SK-N-SH (cell line): ENCODE measurements around the gene ZFYVE9. TPM values are rescaled to one million over a fixed set of nuclear protein-coding genes. Genes with fewer than 3 reads are reported as not detected.

Experiments
- CTCF ChIA-PET: fragments of 300-600, 350-600 bp; formaldehyde crosslinking; extraction: SDS; loops from one replicate; lab custom pipeline; 2021; lab: Yijun Ruan, JAX
- POLR2A ChIA-PET: fragments of 350-600 bp; sonication (Branson Sonifier 250); formaldehyde crosslinking; extraction: SDS; loops from one replicate; lab custom pipeline; 2020; ENCODE audit warnings: antibody characterized with exemption, inconsistent platforms; lab: Yijun Ruan, JAX
- DNase-seq: peaks from one replicate; pipeline ENCODE4 v3.0.0; 2012
- H2AFZ ChIP-seq: fragments of 200-600 bp; sonication (generic); 2 replicates; pipeline ENCODE4 v1.8.1; 2016; ENCODE audit warnings: antibody characterized with exemption, mild to moderate bottlenecking, low read depth
- H3F3A ChIP-seq: fragments of 200-600 bp; sonication (generic); replicated peaks from 2 replicates; pipeline ENCODE3; 2016; ENCODE audit warnings: antibody characterized with exemption, mild to moderate bottlenecking; ENCODE audit not compliant: insufficient read depth
- H3K27ac ChIP-seq, 2 experiments: fragments of 200-500 bp in 1 of 2; fragments of 200-600 bp in 1 of 2; sonication (Bioruptor generic) in 1 of 2; sonication (generic), shearing (Covaris generic) in 1 of 2; 2 replicates each; pipeline versions ENCODE4 v1.5.1 to v1.6.1; 2014 to 2016; ENCODE audit warnings: low read depth in 2 of 2, inconsistent platforms in 1 of 2, low read length in 1 of 2, mild to moderate bottlenecking in 1 of 2, mixed read lengths in 1 of 2
- H3K27me3 ChIP-seq: fragments of 200-600 bp; sonication (generic), shearing (Covaris generic); 2 replicates; pipeline ENCODE4 v1.6.1; 2016; ENCODE audit warnings: mixed run types; ENCODE audit not compliant: insufficient read depth
- H3K36me3 ChIP-seq, 2 experiments: fragments of 200-500 bp in 1 of 2; fragments of 200-600 bp in 1 of 2; sonication (Bioruptor generic) in 1 of 2; sonication (generic) in 1 of 2; replicated peaks in 1 of 2; 2 replicates each; pipeline versions ENCODE3 to v1.5.1; 2014 to 2016; ENCODE audit warnings: low read length in 1 of 2, mild to moderate bottlenecking in 1 of 2; ENCODE audit not compliant: insufficient read depth in 2 of 2, control insufficient read depth in 1 of 2
- H3K4me1 ChIP-seq, 2 experiments: fragments of 200-500 bp in 1 of 2; fragments of 200-600 bp in 1 of 2; sonication (Bioruptor generic) in 1 of 2; sonication (generic), shearing (Covaris generic) in 1 of 2; 2 replicates each; pipeline versions ENCODE4 v1.5.1 to v1.6.1; 2014 to 2016; ENCODE audit warnings: low read depth in 1 of 2, low read length in 1 of 2, mixed run types in 1 of 2; ENCODE audit not compliant: insufficient read depth in 2 of 2, control insufficient read depth in 1 of 2
- H3K4me2 ChIP-seq: fragments of 200-600 bp; sonication (generic), shearing (Covaris generic); 2 replicates; pipeline ENCODE4 v1.6.1; 2017; ENCODE audit warnings: mixed run types
- H3K4me3 ChIP-seq, 2 experiments: fragments of 200-500 bp in 1 of 2; fragments of 200-600 bp in 1 of 2; sonication (Bioruptor generic) in 1 of 2; sonication (generic), shearing (Covaris generic) in 1 of 2; 2 replicates each; pipeline versions ENCODE4 v1.5.1 to v1.8.1; 2014 to 2016; ENCODE audit warnings: low read depth in 2 of 2, inconsistent platforms in 1 of 2, low read length in 1 of 2, mild to moderate bottlenecking in 1 of 2, mixed read lengths in 1 of 2, moderate library complexity in 1 of 2
- H3K79me2 ChIP-seq: fragments of 200-600 bp; sonication (generic); 2 replicates; pipeline ENCODE4 v1.8.1; 2017; ENCODE audit warnings: mild to moderate bottlenecking; ENCODE audit not compliant: insufficient read depth
- H3K9ac ChIP-seq: fragments of 200-600 bp; sonication (generic); 2 replicates; pipeline ENCODE4 v1.6.1; 2017; ENCODE audit warnings: mixed run types
- H3K9me2 ChIP-seq: fragments of 200-600 bp; sonication (generic); 2 replicates; pipeline ENCODE4 v1.6.1; 2017; ENCODE audit warnings: mixed run types
- H3K9me3 ChIP-seq: fragments of 200-600 bp; sonication (generic); 2 replicates; pipeline ENCODE4 v1.6.1; 2017; ENCODE audit warnings: mixed run types, mild to moderate bottlenecking, moderate library complexity
- H4K20me1 ChIP-seq: fragments of 200-600 bp; sonication (generic); 2 replicates; pipeline ENCODE4 v1.6.1; 2017; ENCODE audit warnings: mild to moderate bottlenecking, mixed run types; ENCODE audit not compliant: insufficient read depth
- EZH2phosphoT487 ChIP-seq: fragments of 200-600 bp; sonication (generic); IDR thresholded peaks from 2 replicates; pipeline ENCODE4 v1.6.1; 2017; ENCODE audit warnings: low read depth, mixed run types, mild to moderate bottlenecking, antibody characterized with exemption, moderate library complexity, borderline replicate concordance
- FOXM1 ChIP-seq: IDR thresholded peaks from 2 replicates; pipeline ENCODE4 v1.4.0; 2012; ENCODE audit warnings: low read depth, mild to moderate bottlenecking
- GABPA ChIP-seq: IDR thresholded peaks from 2 replicates; pipeline ENCODE4 v1.4.0; 2012; ENCODE audit warnings: low read depth, mild to moderate bottlenecking
- MEF2A ChIP-seq: IDR thresholded peaks from 2 replicates; pipeline ENCODE4 v1.4.0; 2012; ENCODE audit warnings: low read depth, borderline replicate concordance
- NRF1 ChIP-seq: IDR thresholded peaks from 2 replicates; pipeline ENCODE4 v1.6.1; 2012; ENCODE audit warnings: low read depth, mild to moderate bottlenecking, low read length
- RCOR1 ChIP-seq: fragments of 150-350 bp; IDR thresholded peaks from 2 replicates; pipeline ENCODE4 v1.6.1; 2017; ENCODE audit warnings: antibody characterized with exemption, low read length
- RFX5 ChIP-seq: IDR thresholded peaks from 2 replicates; pipeline ENCODE4 v1.6.1; 2012; ENCODE audit warnings: mild to moderate bottlenecking, improper control_type of control experiment, low read length
- SMC3 ChIP-seq: IDR thresholded peaks from 2 replicates; pipeline ENCODE4 v1.6.1; 2012; ENCODE audit warnings: low read depth, low read length, improper control_type of control experiment
- TAF1 ChIP-seq: IDR thresholded peaks from 2 replicates; pipeline ENCODE4 v1.6.1; 2012; ENCODE audit warnings: low read depth, mild to moderate bottlenecking, low read length, moderate library complexity, borderline replicate concordance
- TCF12 ChIP-seq: IDR thresholded peaks from 2 replicates; pipeline ENCODE4 v1.4.0; 2012
- YY1 ChIP-seq: IDR thresholded peaks from 2 replicates; pipeline ENCODE4 v1.4.0; 2012; ENCODE audit warnings: low read depth, mild to moderate bottlenecking
- WGBS: methylation state at CpG from one replicate; pipeline ENCODE4 v1.1.6; 2017; ENCODE audit warnings: low lambda C conversion rate; 5-methylcytosine and 5-hydroxymethylcytosine counted together
- polyA plus RNA-seq, 3 experiments: library from polyadenylated mRNA; depleted of rRNA; stranded (reverse); fragments of >200 nt; gene quantifications; 2 replicates each; pipeline ENCODE4 v1.2.3, GENCODE V29; 2012
- TF ChIP-seq, protein P1 (sequence below): fragments of 200-600 bp; sonication (generic); IDR thresholded peaks from 2 replicates; pipeline ENCODE4 v1.6.1; 2017; ENCODE audit warnings: antibody characterized with exemption, mild to moderate bottlenecking, moderate library complexity
- TF ChIP-seq, protein P2 (sequence below): IDR thresholded peaks from 2 replicates; pipeline ENCODE4; 2012
- TF ChIP-seq, protein P3 (sequence below): fragments of 150-350 bp; IDR thresholded peaks from 2 replicates; pipeline ENCODE4 v1.6.1; 2017; ENCODE audit warnings: antibody characterized with exemption, low read length, low read depth, borderline replicate concordance
- TF ChIP-seq, protein P4 (sequence below): IDR thresholded peaks from 2 replicates; pipeline ENCODE4 v1.6.1; 2012; ENCODE audit warnings: mild to moderate bottlenecking, low read depth, low read length, moderate library complexity

Gene ZFYVE9
- polyA plus RNA-seq, 1 of the 3 experiments (the other 2 are of a cell fraction), result 4.1 TPM

DNA sequence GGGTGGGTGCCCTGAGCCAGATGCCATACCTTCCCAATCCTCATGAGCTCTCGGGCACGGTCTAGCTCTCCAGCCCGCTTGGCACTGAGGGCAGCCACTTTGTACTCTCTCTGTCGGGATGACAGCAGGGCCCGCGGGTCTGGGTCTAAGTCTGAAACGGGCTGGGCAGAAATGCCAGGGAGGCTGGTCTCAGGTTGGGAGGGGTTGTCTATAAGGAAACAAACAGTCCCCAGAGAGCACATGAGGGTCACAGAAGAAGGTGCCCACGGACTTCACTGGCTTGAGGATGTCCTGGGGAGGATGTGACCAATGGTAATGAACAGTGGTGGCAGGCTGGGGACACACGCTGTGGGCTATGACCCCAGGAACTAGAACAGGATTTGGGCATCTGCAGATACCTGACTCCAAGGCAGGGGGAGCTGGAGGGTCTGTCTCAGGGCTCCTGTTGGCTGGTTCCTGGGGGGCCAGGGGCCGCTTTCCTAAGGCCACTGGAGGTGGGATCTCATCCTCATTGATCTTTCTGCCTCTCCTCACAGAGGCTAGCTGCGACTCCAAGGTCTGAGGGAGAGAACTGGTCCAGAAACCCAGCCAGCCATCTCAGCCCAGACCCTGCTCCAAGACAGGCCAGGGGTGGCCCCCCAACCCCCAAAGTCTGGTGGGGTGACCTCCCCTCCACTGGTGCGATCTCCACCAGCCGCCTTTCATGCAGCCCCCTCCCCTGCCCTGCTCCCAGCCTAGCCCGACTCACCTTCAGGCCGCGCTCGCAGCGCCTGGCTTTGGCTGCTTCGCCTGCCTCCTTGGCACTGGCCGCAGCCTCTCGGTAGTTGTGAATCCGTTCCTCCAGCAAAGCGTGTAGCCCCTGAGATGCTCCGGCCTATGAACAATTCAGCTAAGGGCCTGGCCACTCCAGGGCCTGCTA lies 218.0 kb downstream of the ZFYVE9 start:
- H3F3A ChIP-seq, result no peaks in the 10 kb centered on the region
- peaks cover 34% of the 10 kb centered on the region for H3K79me2 ChIP-seq
- H3K4me1 ChIP-seq, result peaks cover 0 to 9% of the 10 kb centered on the region in 2 experiments; a peak in 3 of 4 replicates
- WGBS, result 97% methylated on average over 22 of the region's 24 CpGs
- H3K4me2 ChIP-seq, result no peak overlapping the region
- no peaks in the 10 kb centered on the region for H3K9me3 ChIP-seq
- no peaks in the 10 kb centered on the region for H3K27me3 ChIP-seq
- H3K36me3 ChIP-seq, result peaks cover 16 to 82% of the 10 kb centered on the region in 2 experiments
- no peak overlapping the region for H3K9ac ChIP-seq
- no peak overlapping the region for H2AFZ ChIP-seq
- no peak overlapping the region for H3K4me3 ChIP-seq
- H4K20me1 ChIP-seq, result peaks cover 6% of the 10 kb centered on the region; the same call in 1 of the 2 replicates
- H3K9me2 ChIP-seq, result no peaks in the 10 kb centered on the region
- POLR2A ChIA-PET, result interaction anchor here (0.8 kb wide), 1 partner anchor 9 kb away, joined by 3 read pairs; no protein-coding TSS in a partner anchor
- H3K27ac ChIP-seq, result no peak overlapping the region
- peak; percentile 38 for DNase-seq
- CTCF ChIA-PET, result interaction anchor here (2.4 to 2.7 kb wide), 2 partner anchors 9 to 11 kb away, joined by 9 to 12 read pairs; no protein-coding TSS in a partner anchor
- no peak for TF ChIP-seq TCF12
- TF ChIP-seq, protein P1, sequence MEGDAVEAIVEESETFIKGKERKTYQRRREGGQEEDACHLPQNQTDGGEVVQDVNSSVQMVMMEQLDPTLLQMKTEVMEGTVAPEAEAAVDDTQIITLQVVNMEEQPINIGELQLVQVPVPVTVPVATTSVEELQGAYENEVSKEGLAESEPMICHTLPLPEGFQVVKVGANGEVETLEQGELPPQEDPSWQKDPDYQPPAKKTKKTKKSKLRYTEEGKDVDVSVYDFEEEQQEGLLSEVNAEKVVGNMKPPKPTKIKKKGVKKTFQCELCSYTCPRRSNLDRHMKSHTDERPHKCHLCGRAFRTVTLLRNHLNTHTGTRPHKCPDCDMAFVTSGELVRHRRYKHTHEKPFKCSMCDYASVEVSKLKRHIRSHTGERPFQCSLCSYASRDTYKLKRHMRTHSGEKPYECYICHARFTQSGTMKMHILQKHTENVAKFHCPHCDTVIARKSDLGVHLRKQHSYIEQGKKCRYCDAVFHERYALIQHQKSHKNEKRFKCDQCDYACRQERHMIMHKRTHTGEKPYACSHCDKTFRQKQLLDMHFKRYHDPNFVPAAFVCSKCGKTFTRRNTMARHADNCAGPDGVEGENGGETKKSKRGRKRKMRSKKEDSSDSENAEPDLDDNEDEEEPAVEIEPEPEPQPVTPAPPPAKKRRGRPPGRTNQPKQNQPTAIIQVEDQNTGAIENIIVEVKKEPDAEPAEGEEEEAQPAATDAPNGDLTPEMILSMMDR, result 0 out of 2 replicates have a peak, but pooled peaks have one; percentile 8

DNA sequence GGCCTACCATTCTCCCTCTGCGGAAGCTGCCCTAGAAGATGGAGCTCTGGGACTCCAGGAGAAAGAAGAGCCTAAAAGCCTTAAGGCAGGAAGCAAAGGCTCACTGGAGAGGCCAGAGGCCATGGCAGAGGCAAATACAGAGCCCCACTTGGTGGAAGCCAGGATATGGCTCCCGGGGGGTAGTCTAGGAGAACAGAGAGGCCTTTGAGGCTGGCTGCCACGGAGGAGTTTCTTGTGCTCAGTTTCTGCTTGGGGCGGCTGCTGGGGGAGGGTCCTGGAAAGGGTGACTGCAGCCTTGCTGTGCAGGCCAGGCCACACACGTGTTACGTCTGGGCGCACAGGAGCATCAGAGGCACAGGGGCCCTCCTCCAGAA lies 218.7 kb downstream of the ZFYVE9 start:
- Histone ChIP-seq H3K27me3 (no peaks in the 10 kb centered on the region), H3K36me3 (peaks cover 16 to 75% of the 10 kb centered on the region in 2 experiments), H3F3A (no peaks in the 10 kb centered on the region), H3K4me1 (peaks cover 0 to 13% of the 10 kb centered on the region in 2 experiments; a peak in 3 of 4 replicates), H2AFZ (no peak overlapping the region), H3K27ac (no peak overlapping the region), H3K79me2 (peaks cover 41% of the 10 kb centered on the region), H3K9me3 (no peaks in the 10 kb centered on the region), H3K9ac (no peak overlapping the region), H3K9me2 (no peaks in the 10 kb centered on the region), H3K4me2 (no peak overlapping the region), H4K20me1 (peaks cover 7% of the 10 kb centered on the region; the same call in 1 of the 2 replicates), H3K4me3 (no peak overlapping the region)
- TF ChIP-seq SMC3, result no peak
- no peak for TF ChIP-seq RCOR1
- no peak for TF ChIP-seq FOXM1
- no peak for TF ChIP-seq GABPA
- TF ChIP-seq, protein P2, sequence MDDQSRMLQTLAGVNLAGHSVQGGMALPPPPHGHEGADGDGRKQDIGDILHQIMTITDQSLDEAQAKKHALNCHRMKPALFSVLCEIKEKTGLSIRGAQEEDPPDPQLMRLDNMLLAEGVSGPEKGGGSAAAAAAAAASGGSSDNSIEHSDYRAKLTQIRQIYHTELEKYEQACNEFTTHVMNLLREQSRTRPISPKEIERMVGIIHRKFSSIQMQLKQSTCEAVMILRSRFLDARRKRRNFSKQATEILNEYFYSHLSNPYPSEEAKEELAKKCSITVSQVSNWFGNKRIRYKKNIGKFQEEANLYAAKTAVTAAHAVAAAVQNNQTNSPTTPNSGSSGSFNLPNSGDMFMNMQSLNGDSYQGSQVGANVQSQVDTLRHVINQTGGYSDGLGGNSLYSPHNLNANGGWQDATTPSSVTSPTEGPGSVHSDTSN, result no peak
- TF ChIP-seq, protein P3, sequence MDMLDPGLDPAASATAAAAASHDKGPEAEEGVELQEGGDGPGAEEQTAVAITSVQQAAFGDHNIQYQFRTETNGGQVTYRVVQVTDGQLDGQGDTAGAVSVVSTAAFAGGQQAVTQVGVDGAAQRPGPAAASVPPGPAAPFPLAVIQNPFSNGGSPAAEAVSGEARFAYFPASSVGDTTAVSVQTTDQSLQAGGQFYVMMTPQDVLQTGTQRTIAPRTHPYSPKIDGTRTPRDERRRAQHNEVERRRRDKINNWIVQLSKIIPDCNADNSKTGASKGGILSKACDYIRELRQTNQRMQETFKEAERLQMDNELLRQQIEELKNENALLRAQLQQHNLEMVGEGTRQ, result no peak
- no peak for TF ChIP-seq EZH2phosphoT487
- TF ChIP-seq, protein P4, sequence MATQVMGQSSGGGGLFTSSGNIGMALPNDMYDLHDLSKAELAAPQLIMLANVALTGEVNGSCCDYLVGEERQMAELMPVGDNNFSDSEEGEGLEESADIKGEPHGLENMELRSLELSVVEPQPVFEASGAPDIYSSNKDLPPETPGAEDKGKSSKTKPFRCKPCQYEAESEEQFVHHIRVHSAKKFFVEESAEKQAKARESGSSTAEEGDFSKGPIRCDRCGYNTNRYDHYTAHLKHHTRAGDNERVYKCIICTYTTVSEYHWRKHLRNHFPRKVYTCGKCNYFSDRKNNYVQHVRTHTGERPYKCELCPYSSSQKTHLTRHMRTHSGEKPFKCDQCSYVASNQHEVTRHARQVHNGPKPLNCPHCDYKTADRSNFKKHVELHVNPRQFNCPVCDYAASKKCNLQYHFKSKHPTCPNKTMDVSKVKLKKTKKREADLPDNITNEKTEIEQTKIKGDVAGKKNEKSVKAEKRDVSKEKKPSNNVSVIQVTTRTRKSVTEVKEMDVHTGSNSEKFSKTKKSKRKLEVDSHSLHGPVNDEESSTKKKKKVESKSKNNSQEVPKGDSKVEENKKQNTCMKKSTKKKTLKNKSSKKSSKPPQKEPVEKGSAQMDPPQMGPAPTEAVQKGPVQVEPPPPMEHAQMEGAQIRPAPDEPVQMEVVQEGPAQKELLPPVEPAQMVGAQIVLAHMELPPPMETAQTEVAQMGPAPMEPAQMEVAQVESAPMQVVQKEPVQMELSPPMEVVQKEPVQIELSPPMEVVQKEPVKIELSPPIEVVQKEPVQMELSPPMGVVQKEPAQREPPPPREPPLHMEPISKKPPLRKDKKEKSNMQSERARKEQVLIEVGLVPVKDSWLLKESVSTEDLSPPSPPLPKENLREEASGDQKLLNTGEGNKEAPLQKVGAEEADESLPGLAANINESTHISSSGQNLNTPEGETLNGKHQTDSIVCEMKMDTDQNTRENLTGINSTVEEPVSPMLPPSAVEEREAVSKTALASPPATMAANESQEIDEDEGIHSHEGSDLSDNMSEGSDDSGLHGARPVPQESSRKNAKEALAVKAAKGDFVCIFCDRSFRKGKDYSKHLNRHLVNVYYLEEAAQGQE, result no peak
- TF ChIP-seq YY1, result no peak
- TF ChIP-seq RFX5, result no peak
- TF ChIP-seq MEF2A, result no peak
- no peak for TF ChIP-seq NRF1
- TF ChIP-seq TAF1, result no peak
- WGBS, result 88% methylated on average over 4 of the region's 7 CpGs
- DNase-seq, result no peak
- CTCF ChIA-PET, result interaction anchor here (0.6 to 2.7 kb wide), 3 partner anchors 10 to 230 kb away, joined by 3 to 12 read pairs (median 9); no protein-coding TSS in a partner anchor
- POLR2A ChIA-PET, result no interaction called here
